Suprapubic skin (tissue), 4 donors: ENCODE measurements around the gene TMA7B. TPM values are rescaled to one million over a fixed set of nuclear protein-coding genes. Genes with fewer than 3 reads are reported as not detected.

Experiments
- DNase-seq, 2 donors: peaks; one replicate each; pipeline ENCODE4 v3.0.0-alpha.2; 2019; ENCODE audit warnings: low spot score in 2 of 2
- H3K27ac ChIP-seq: fragments of 200-600 bp; sonication (generic); one replicate; pipeline ENCODE4 v1.5.1; 2019
- H3K27me3 ChIP-seq: fragments of 200-600 bp; sonication (generic); one replicate; pipeline ENCODE4 v1.5.1; 2019
- H3K36me3 ChIP-seq: fragments of 200-600 bp; sonication (generic); one replicate; pipeline ENCODE4 v1.5.1; 2019
- H3K4me1 ChIP-seq: fragments of 200-600 bp; sonication (generic); one replicate; pipeline ENCODE4 v1.5.1; 2019
- H3K4me3 ChIP-seq: fragments of 200-600 bp; sonication (generic); one replicate; pipeline ENCODE4 v1.5.1; 2019; ENCODE audit warnings: mild to moderate bottlenecking
- H3K9me3 ChIP-seq: fragments of 200-600 bp; sonication (generic); one replicate; pipeline ENCODE4 v1.5.1; 2019
- CTCF ChIP-seq, 2 donors: fragments of 200-600 bp in 1 of 2; fragments of 450-650 bp in 1 of 2; sonication (generic) in 1 of 2; IDR thresholded peaks; one replicate each; pipeline ENCODE4 v1.5.1; 2016 to 2019; ENCODE audit warnings: antibody characterized with exemption in 2 of 2, mild to moderate bottlenecking in 1 of 2, moderate library complexity in 1 of 2
- EP300 ChIP-seq: sonication (generic); formaldehyde crosslinking; IDR thresholded peaks from one replicate; pipeline ENCODE4 v1.6.1; 2017; ENCODE audit warnings: antibody characterized with exemption
- POLR2A ChIP-seq, 2 donors: fragments of 450-650 bp; IDR thresholded peaks; one replicate each; pipeline ENCODE4 v1.6.1; 2017; ENCODE audit warnings: antibody characterized with exemption in 2 of 2, mild to moderate bottlenecking in 2 of 2, moderate library complexity in 2 of 2
- POLR2AphosphoS5 ChIP-seq, 3 donors: sonication (generic); formaldehyde crosslinking; IDR thresholded peaks; one replicate each; pipeline ENCODE4 v1.6.1; 2017; ENCODE audit warnings: antibody characterized with exemption in 3 of 3
- WGBS: methylation state at CpG from one replicate; pipeline ENCODE4 v1.1.5; 2018; 5-methylcytosine and 5-hydroxymethylcytosine counted together
- total RNA-seq, 4 donors: library from RNA; depleted of rRNA; stranded (reverse); fragments of >200 nt; gene quantifications; one replicate each; pipeline ENCODE4 v1.1.0, GENCODE V29; 2016

The TMA7B gene
- total RNA-seq, 4 donors from 2014 or later: 0.76 to 1.4 TPM; not detected in 2

- Histone ChIP-seq H3K27me3 (peaks cover 4% of the 10 kb centered on the region), H3K4me3 (no peak overlapping the region), H3K4me1 (peaks cover 18% of the 10 kb centered on the region), H3K27ac (no peak overlapping the region), H3K9me3 (no peaks in the 10 kb centered on the region), H3K36me3 (no peaks in the 10 kb centered on the region)
- DNase-seq: no peak
- no peak for TF ChIP-seq CTCF (IDR thresholded peaks at IDR 0.05)
- no peak for TF ChIP-seq EP300
- TF ChIP-seq POLR2A (IDR thresholded peaks at IDR 0.05): no peak
- no peak for TF ChIP-seq POLR2AphosphoS5 (IDR thresholded peaks at IDR 0.05)
- WGBS: 62% methylated on average over 4 of the region's 4 CpGs
Measured at GRCh38 chr22:39915295-39915726, 44.9 kb upstream of the TMA7B start.

- TF ChIP-seq EP300 (no peak), CTCF (IDR thresholded peaks at IDR 0.05) (no peak), POLR2AphosphoS5 (IDR thresholded peaks at IDR 0.05) (no peak), POLR2A (IDR thresholded peaks at IDR 0.05) (no peak)
Measured at GRCh38 chr22:39916496-39916895, 43.7 kb upstream of the TMA7B start.

GRCh38 chr22:39917197-39917643, 43.0 kb upstream of the TMA7B start:
- Histone ChIP-seq H3K9me3 (no peaks in the 10 kb centered on the region), H3K27me3 (peaks cover 4% of the 10 kb centered on the region), H3K36me3 (no peaks in the 10 kb centered on the region), H3K4me3 (no peak overlapping the region), H3K4me1 (peaks cover 18% of the 10 kb centered on the region), H3K27ac (no peak overlapping the region)
- 63% methylated on average over 5 of the region's 5 CpGs for WGBS
- DNase-seq: no peak
- TF ChIP-seq CTCF (IDR thresholded peaks at IDR 0.05) (no peak), EP300 (no peak), POLR2AphosphoS5 (IDR thresholded peaks at IDR 0.05) (no peak), POLR2A (IDR thresholded peaks at IDR 0.05) (no peak)

More at GRCh38 chr22:39916496-39916895, 43.7 kb upstream of the TMA7B start:
- H3K27ac ChIP-seq: no peak overlapping the region
- no peaks in the 10 kb centered on the region for H3K36me3 ChIP-seq
- H3K4me3 ChIP-seq: no peak overlapping the region
- DNase-seq: no peak
- H3K9me3 ChIP-seq: no peaks in the 10 kb centered on the region
- peaks cover 4% of the 10 kb centered on the region for H3K27me3 ChIP-seq
- WGBS: 80% methylated on average over 3 of the region's 3 CpGs
- peaks cover 18% of the 10 kb centered on the region for H3K4me1 ChIP-seq

GRCh38 chr22:39917776-39918495, 42.3 kb upstream of the TMA7B start:
- TF ChIP-seq CTCF (IDR thresholded peaks at IDR 0.05): no peak
- TF ChIP-seq POLR2AphosphoS5 (IDR thresholded peaks at IDR 0.05): no peak
- no peak for TF ChIP-seq POLR2A (IDR thresholded peaks at IDR 0.05)
- no peak for TF ChIP-seq EP300
- WGBS: 31% methylated on average over 12 of the region's 12 CpGs
- no peak overlapping the region for H3K27ac ChIP-seq
- H3K36me3 ChIP-seq: no peaks in the 10 kb centered on the region
- peaks cover 18% of the 10 kb centered on the region for H3K4me1 ChIP-seq
- no peak overlapping the region for H3K4me3 ChIP-seq
- no peak for DNase-seq
- no peaks in the 10 kb centered on the region for H3K9me3 ChIP-seq
- H3K27me3 ChIP-seq: peaks cover under 1% of the 10 kb centered on the region

GRCh38 chr22:39920134-39920743, 40.0 kb upstream of the TMA7B start:
- WGBS: 53% methylated on average over 8 of the region's 8 CpGs
- no peak for TF ChIP-seq EP300
- TF ChIP-seq POLR2AphosphoS5 (IDR thresholded peaks at IDR 0.05): no peak
- TF ChIP-seq POLR2A (IDR thresholded peaks at IDR 0.05): no peak
- Histone ChIP-seq H3K27me3 (peaks cover 11% of the 10 kb centered on the region), H3K27ac (no peak overlapping the region), H3K4me3 (no peak overlapping the region), H3K9me3 (no peaks in the 10 kb centered on the region), H3K36me3 (no peaks in the 10 kb centered on the region), H3K4me1 (peaks cover 20% of the 10 kb centered on the region)
- DNase-seq: no peak
